Measurements from ENCODE around the gene IL37.

IL37 gene

DNA sequence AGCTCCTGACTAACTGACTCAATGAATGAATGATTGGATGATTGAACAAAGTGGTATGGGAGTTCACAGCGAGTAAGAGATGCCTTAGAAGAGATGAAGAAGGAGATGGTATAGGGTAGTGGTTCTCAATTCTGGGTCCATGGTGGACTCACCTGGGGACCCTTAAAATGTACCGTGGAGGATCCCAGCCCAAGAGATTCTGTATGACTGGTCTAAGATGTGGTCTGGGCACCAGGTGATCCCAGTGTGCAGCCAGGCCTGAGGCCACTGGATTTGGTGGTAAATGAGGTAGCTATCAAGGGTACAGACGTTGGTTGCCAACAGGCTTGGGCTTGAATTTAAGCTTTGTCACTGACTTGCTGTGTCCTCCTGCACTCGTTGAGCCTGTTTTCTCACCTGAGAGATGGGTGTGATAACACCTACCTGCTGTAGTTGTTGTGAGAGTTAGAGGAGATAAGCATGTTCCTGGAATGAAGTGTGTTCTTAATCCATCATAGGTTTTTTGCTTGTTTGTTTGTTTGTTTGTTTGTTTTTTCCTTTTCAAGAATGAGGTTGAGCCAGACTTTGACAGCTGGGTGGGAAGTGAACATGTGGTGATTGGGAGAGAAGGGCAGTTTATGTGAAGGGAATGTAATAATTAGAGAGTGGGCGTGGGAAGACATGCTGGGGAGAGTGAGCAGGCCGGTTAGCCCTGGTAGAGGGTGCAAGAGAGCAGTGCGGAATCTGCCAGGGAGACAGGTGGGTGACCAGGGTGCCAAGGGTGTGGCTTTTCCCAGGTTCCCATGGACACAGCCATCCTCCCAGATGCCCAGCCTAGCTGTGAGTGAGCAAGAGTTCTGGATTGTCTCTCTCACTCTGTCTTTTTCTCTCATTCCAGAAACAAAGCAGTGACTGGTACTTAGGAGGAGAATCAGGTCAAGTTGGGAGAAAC is 43.0 kb upstream of the IL37 start:
- no peaks in the 10 kb centered on the region for H3K4me1 ChIP-seq (ENCODE audit: insufficient read depth, low read length, severe bottlenecking)
- no peaks in the 10 kb centered on the region for H4K20me1 ChIP-seq (ENCODE audit: insufficient read depth, low read length)
- H3K79me2 ChIP-seq (ENCODE audit: insufficient read depth, low read length) = no peaks in the 10 kb centered on the region
- no peak overlapping the region for H3K27ac ChIP-seq (ENCODE audit: low read depth, low read length, poor library complexity, severe bottlenecking)
- H3K4me2 ChIP-seq (ENCODE audit: low read length) = no peak overlapping the region
- no peak overlapping the region for H3K9ac ChIP-seq (ENCODE audit: low read length)
- H2AFZ ChIP-seq (ENCODE audit: low read length) = no peak overlapping the region
- H3K9me2 ChIP-seq (ENCODE audit: low read depth, low read length) = no peaks in the 10 kb centered on the region
- H3K4me3 ChIP-seq (ENCODE audit: low read depth, low read length, poor library complexity, severe bottlenecking) = no peak overlapping the region
- no peak for TF ChIP-seq EZH2 (IDR thresholded peaks at IDR 0.05; ENCODE audit: borderline replicate concordance, low read length)
- TF ChIP-seq, protein P1, sequence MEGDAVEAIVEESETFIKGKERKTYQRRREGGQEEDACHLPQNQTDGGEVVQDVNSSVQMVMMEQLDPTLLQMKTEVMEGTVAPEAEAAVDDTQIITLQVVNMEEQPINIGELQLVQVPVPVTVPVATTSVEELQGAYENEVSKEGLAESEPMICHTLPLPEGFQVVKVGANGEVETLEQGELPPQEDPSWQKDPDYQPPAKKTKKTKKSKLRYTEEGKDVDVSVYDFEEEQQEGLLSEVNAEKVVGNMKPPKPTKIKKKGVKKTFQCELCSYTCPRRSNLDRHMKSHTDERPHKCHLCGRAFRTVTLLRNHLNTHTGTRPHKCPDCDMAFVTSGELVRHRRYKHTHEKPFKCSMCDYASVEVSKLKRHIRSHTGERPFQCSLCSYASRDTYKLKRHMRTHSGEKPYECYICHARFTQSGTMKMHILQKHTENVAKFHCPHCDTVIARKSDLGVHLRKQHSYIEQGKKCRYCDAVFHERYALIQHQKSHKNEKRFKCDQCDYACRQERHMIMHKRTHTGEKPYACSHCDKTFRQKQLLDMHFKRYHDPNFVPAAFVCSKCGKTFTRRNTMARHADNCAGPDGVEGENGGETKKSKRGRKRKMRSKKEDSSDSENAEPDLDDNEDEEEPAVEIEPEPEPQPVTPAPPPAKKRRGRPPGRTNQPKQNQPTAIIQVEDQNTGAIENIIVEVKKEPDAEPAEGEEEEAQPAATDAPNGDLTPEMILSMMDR (IDR thresholded peaks at IDR 0.05; ENCODE audit: low read length) = no peak
- 0 out of 2 replicates have a peak, but pooled peaks cover 3% of the 10 kb centered on the region for H3K9me3 ChIP-seq (ENCODE audit: low read length)
- H3K36me3 ChIP-seq (ENCODE audit: insufficient read depth, low read length) = no peaks in the 10 kb centered on the region
- no peaks in the 10 kb centered on the region for H3F3A ChIP-seq (ENCODE audit: insufficient read depth, low read length)
- 0 out of 2 replicates have a peak, but pooled peaks cover 3% of the 10 kb centered on the region for H3K27me3 ChIP-seq (ENCODE audit: insufficient read depth, low read length)

DNA sequence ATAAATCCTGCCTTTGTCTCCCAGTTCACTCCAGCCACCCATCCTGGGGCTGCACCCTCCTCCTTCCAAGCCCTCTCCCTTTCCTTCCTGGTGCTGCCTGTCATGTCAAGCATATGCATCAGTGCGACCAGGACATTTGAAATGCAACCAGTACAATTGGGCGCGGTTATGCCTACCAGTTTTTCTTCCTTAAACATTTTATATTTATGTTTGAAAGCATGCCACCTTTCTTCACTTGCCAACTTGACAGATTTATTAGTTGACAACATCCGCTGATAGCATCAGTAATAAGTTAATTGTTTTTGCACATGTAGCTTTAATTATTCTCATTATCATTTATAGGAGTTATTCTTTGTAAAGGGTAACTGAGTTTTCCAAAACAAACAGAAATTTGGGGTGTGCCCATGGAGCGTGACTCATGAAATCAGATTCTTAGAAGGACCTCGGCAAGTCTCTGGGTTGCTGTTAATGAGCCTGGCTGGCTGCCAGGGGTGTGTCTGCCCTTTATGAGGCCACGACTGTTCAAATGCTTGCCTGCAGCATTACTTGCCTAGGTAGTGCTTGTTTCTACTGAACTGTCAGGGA is 41.6 kb upstream of the IL37 start:
- no peak overlapping the region for H2AFZ ChIP-seq (ENCODE audit: low read length)

More for the DNA sequence above, 41.6 kb upstream of the IL37 start:
- TF ChIP-seq, protein P1 (IDR thresholded peaks at IDR 0.05; ENCODE audit: low read length) = no peak
- no peak for TF ChIP-seq EZH2 (IDR thresholded peaks at IDR 0.05; ENCODE audit: borderline replicate concordance, low read length)
- Histone ChIP-seq H3K79me2 (ENCODE audit: insufficient read depth, low read length) (no peaks in the 10 kb centered on the region), H3K4me3 (ENCODE audit: low read depth, low read length, poor library complexity, severe bottlenecking) (no peak overlapping the region), H3K27me3 (ENCODE audit: insufficient read depth, low read length) (0 out of 2 replicates have a peak, but pooled peaks cover 3% of the 10 kb centered on the region), H3K36me3 (ENCODE audit: insufficient read depth, low read length) (no peaks in the 10 kb centered on the region), H3K4me1 (ENCODE audit: insufficient read depth, low read length, severe bottlenecking) (no peaks in the 10 kb centered on the region), H3K9ac (ENCODE audit: low read length) (no peak overlapping the region), H4K20me1 (ENCODE audit: insufficient read depth, low read length) (no peaks in the 10 kb centered on the region), H3K9me2 (ENCODE audit: low read depth, low read length) (no peaks in the 10 kb centered on the region), H3F3A (ENCODE audit: insufficient read depth, low read length) (no peaks in the 10 kb centered on the region), H3K27ac (ENCODE audit: low read depth, low read length, poor library complexity, severe bottlenecking) (no peak overlapping the region), H3K9me3 (ENCODE audit: low read length) (0 out of 2 replicates have a peak, but pooled peaks cover 3% of the 10 kb centered on the region), H3K4me2 (ENCODE audit: low read length) (no peak overlapping the region)

All from OCI-LY1 (cell line).